Measurements from ENCODE around the gene DAGLA.

Gene DAGLA

GRCh38 chr11:61726775-61727174 lies 46.6 kb downstream of the DAGLA start:
- Histone ChIP-seq H3K9me2 (ENCODE audit: low read depth, low read length) (no peaks in the 10 kb centered on the region), H3K36me3 (ENCODE audit: insufficient read depth, low read length) (no peaks in the 10 kb centered on the region), H3K9me3 (ENCODE audit: low read length) (no peaks in the 10 kb centered on the region), H3K27ac (ENCODE audit: low read depth, low read length, poor library complexity, severe bottlenecking) (no peak overlapping the region), H3F3A (ENCODE audit: insufficient read depth, low read length) (no peaks in the 10 kb centered on the region), H3K4me2 (ENCODE audit: low read length) (no peak overlapping the region), H3K9ac (ENCODE audit: low read length) (no peak overlapping the region), H4K20me1 (ENCODE audit: insufficient read depth, low read length) (no peaks in the 10 kb centered on the region), H3K79me2 (ENCODE audit: insufficient read depth, low read length) (no peaks in the 10 kb centered on the region), H3K4me1 (ENCODE audit: insufficient read depth, low read length, severe bottlenecking) (no peaks in the 10 kb centered on the region), H3K27me3 (ENCODE audit: insufficient read depth, low read length) (no peaks in the 10 kb centered on the region), H3K4me3 (ENCODE audit: low read depth, low read length, poor library complexity, severe bottlenecking) (no peak overlapping the region), H2AFZ (ENCODE audit: low read length) (no peak overlapping the region)
- no peak for TF ChIP-seq CTCF (IDR thresholded peaks at IDR 0.05; ENCODE audit: low read length)
- no peak for TF ChIP-seq EZH2 (IDR thresholded peaks at IDR 0.05; ENCODE audit: borderline replicate concordance, low read length)

GRCh38 chr11:61727401-61727811 lies 47.2 kb downstream of the DAGLA start:
- no peak overlapping the region for H3K27ac ChIP-seq (ENCODE audit: low read depth, low read length, poor library complexity, severe bottlenecking)
- no peak overlapping the region for H3K4me2 ChIP-seq (ENCODE audit: low read length)
- no peaks in the 10 kb centered on the region for H3K4me1 ChIP-seq (ENCODE audit: insufficient read depth, low read length, severe bottlenecking)
- H3F3A ChIP-seq (ENCODE audit: insufficient read depth, low read length), result no peaks in the 10 kb centered on the region
- H3K36me3 ChIP-seq (ENCODE audit: insufficient read depth, low read length), result no peaks in the 10 kb centered on the region
- no peaks in the 10 kb centered on the region for H3K9me2 ChIP-seq (ENCODE audit: low read depth, low read length)
- TF ChIP-seq CTCF (IDR thresholded peaks at IDR 0.05; ENCODE audit: low read length), result no peak
- TF ChIP-seq EZH2 (IDR thresholded peaks at IDR 0.05; ENCODE audit: borderline replicate concordance, low read length), result no peak
- no peaks in the 10 kb centered on the region for H3K79me2 ChIP-seq (ENCODE audit: insufficient read depth, low read length)
- H3K4me3 ChIP-seq (ENCODE audit: low read depth, low read length, poor library complexity, severe bottlenecking), result no peak overlapping the region
- H3K9me3 ChIP-seq (ENCODE audit: low read length), result no peaks in the 10 kb centered on the region
- H3K9ac ChIP-seq (ENCODE audit: low read length), result no peak overlapping the region
- H4K20me1 ChIP-seq (ENCODE audit: insufficient read depth, low read length), result no peaks in the 10 kb centered on the region
- H2AFZ ChIP-seq (ENCODE audit: low read length), result no peak overlapping the region
- H3K27me3 ChIP-seq (ENCODE audit: insufficient read depth, low read length), result no peaks in the 10 kb centered on the region

- no peaks in the 10 kb centered on the region for H3K36me3 ChIP-seq (ENCODE audit: insufficient read depth, low read length)
- no peaks in the 10 kb centered on the region for H3K27me3 ChIP-seq (ENCODE audit: insufficient read depth, low read length)
Observed at GRCh38 chr11:61728066-61728939, 48.1 kb downstream of the DAGLA start.

More at GRCh38 chr11:61728066-61728939, 48.1 kb downstream of the DAGLA start:
- Histone ChIP-seq H3K4me1 (ENCODE audit: insufficient read depth, low read length, severe bottlenecking) (no peaks in the 10 kb centered on the region), H3K9ac (ENCODE audit: low read length) (no peak overlapping the region), H3K9me3 (ENCODE audit: low read length) (no peaks in the 10 kb centered on the region), H2AFZ (ENCODE audit: low read length) (no peak overlapping the region), H3K79me2 (ENCODE audit: insufficient read depth, low read length) (no peaks in the 10 kb centered on the region), H4K20me1 (ENCODE audit: insufficient read depth, low read length) (no peaks in the 10 kb centered on the region), H3K9me2 (ENCODE audit: low read depth, low read length) (no peaks in the 10 kb centered on the region), H3K4me3 (ENCODE audit: low read depth, low read length, poor library complexity, severe bottlenecking) (no peak overlapping the region), H3K4me2 (ENCODE audit: low read length) (no peak overlapping the region), H3F3A (ENCODE audit: insufficient read depth, low read length) (no peaks in the 10 kb centered on the region), H3K27ac (ENCODE audit: low read depth, low read length, poor library complexity, severe bottlenecking) (no peak overlapping the region)
- TF ChIP-seq EZH2 (IDR thresholded peaks at IDR 0.05; ENCODE audit: borderline replicate concordance, low read length) (no peak), CTCF (IDR thresholded peaks at IDR 0.05; ENCODE audit: low read length) (no peak)

Measured in OCI-LY1 (cell line).